Fibroblast of peridontal ligament (primary cell): ENCODE measurements around the gene IL4I1.
"Not testable (repeated sequence)": the region's sequence is repeated elsewhere in the genome, so short reads cannot be mapped to it uniquely, and the experiment has no call there.

ENCODE experiments used
- DNase-seq: peaks from one replicate; pipeline ENCODE4 v3.0.0-alpha.2; 2010; ENCODE audit errors: extremely low read depth

The IL4I1 gene

GRCh38 chr19:49896863-49897621 lies at the start of gene IL4I1:
Gene IL4I1 (minus strand): TSS chr19:49896887. CDS start chr19:49896160, 727 bp downstream.
- DNase-seq = peak; percentile 17

- no peak for DNase-seq
Measured at GRCh38 chr19:49946415-49946814, 49.7 kb upstream of the IL4I1 start.

- DNase-seq = not testable (repeated sequence)
Measured at GRCh38 chr19:49944567-49944966, 47.9 kb upstream of the IL4I1 start.

GRCh38 chr19:49940482-49940791 lies 43.8 kb upstream of the IL4I1 start:
- no peak for DNase-seq

DNA sequence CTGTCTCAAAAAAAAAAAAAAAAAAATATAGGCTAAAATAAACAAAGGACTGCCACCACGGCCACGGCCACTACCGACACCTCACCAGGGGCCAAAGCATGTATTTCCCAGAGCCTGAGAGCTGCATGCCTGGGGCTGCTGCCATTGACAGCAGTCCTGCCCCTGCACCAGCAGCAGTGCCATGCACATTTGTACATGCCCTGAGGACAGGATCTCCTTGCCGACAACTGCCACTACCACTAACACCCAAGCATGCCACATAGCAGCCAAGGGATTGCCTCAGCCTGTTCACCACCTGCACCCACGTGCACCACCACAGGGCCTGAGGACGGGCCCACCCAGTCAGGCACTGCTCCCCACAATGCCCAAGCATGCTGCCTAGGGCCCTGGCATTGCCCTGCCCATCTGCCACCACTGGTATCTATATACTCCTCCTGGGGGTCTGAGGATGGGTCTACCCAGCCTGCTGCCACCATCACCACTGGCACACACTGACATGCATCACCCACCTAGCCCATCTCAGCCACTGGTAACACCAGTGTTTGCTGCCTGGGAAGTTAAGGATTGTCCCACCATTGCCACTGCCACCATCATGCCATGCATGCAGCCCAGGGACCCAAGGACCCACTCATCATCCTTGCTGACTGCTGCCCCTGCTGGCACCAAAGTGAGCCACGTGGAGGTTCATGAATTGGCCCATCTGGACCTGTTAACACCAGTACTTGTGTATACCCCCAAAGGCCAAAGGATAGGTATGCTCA lies 43.2 kb upstream of the IL4I1 start:
- no peak for DNase-seq

GRCh38 chr19:49938662-49939061 lies 42.0 kb upstream of the IL4I1 start:
- DNase-seq = no peak

GRCh38 chr19:49937750-49938381 lies 41.2 kb upstream of the IL4I1 start:
- DNase-seq = peak; percentile 68

DNA sequence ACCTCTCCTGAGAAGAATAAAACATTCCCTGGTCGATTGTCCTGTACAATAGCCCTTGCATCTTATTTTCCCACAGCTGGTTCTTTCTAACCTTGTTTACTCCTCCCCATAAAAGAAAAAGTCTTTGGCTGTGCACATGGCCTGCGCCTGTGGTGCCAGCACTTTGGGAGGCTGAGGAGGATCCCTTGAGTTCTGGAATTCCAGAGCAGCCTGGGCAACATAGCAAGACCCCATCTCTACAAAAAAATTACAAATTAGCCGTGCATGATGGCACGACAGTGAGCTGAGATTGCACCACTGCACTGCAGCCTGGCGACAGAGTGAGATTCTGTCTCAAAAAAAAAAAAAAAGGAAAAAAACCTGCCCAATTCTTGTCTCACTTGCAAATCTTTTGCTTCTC lies 39.9 kb upstream of the IL4I1 start:
- no peak for DNase-seq

DNA sequence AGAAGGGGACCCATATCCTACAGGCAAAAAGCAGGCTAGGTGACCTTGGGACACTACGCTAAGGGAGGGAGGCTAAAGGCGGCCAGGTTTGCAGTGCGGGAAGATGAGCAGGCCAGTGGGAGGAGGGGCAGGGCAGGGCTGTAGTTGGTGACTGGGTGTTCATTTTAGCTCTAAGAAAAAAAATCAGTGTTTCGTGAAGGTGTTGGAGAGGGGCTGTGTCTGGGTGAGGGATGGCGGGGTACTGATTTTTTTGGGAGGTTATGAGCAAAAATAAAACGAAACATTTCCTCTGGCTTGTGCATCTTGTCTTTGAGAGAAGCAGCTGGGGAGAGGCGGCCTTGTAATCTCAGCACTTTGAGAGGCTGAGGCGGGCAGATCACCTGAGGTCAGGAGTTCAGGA lies 37.0 kb upstream of the IL4I1 start:
- DNase-seq = no peak

DNA sequence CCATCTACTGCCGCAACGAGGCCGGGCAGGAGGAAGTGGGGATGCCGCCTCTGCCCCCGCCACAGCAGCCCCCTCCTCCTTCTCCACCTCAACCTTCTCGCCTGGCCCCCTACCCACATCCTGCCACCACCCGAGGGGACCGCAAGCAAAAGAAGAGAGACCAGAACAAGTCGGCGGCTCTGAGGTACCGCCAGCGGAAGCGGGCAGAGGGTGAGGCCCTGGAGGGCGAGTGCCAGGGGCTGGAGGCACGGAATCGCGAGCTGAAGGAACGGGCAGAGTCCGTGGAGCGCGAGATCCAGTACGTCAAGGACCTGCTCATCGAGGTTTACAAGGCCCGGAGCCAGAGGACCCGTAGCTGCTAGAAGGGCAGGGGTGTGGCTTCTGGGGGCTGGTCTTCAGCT lies 36.0 kb upstream of the IL4I1 start:
- DNase-seq = no peak

- DNase-seq = no peak
Measured at GRCh38 chr19:49932041-49932451, 35.4 kb upstream of the IL4I1 start.

GRCh38 chr19:49931293-49932040 lies 34.8 kb upstream of the IL4I1 start:
- no peak for DNase-seq

DNA sequence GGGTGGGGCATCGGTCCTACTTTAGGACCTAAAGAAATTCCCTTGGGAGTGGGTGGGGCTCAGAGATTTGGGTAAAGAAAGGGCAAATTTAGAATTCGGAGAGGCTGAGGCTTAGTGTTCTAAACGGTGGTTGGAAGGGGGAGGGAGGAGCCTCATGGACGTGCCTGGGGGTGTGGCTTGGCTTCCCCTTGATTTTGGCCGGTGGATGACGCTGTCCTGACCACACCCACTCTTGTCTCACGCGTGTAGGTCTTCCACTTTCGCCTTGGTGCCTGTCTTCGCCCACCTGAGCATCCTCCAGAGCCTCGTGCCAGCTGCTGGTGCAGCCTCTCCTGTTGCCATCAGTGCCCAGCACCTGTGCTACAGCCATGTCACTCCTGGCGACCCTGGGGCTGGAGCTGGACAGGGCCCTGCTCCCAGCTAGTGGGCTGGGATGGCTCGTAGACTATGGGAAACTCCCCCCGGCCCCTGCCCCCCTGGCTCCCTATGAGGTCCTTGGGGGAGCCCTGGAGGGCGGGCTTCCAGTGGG lies 33.9 kb upstream of the IL4I1 start:
- DNase-seq = no peak

GRCh38 chr19:49929611-49930482 lies 33.2 kb upstream of the IL4I1 start:
- DNase-seq = peak; percentile 96

DNA sequence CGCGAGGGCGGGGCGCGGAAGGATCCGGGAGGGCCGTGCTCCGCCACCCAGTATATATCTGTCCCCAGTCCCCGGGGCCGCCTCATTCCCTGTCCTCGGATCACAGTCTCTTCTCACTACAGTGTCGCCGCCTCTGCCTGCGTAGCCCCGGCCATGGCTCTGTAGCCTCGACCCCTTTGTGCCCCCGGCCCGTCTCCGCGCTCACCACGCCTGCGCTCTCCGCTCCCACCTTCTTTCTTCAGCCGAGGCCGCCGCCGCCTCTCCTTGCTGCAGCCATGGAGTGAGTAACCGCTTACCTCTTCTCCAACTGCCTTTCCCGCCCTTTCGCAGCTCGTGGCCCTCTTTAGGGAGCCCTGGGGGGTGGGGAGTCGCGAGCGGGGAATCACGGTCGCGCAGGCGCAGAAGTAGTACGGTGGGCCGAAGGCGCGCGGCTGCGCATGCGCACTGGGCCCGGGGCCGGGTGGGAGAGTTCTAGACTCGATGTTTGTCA lies 32.5 kb upstream of the IL4I1 start, which contains the start of the genes ATF5 and NUP62:
ATF5 (plus strand) TSS at position 85 of the 490 bp plus-strand sequence. CDS start 1,646 bp downstream, outside the sequence.
NUP62 (minus strand) TSS at position 384 of the 490 bp plus-strand sequence. CDS start 19,697 bp downstream, outside the sequence.
- DNase-seq = peak; percentile 81

- DNase-seq = no peak
Measured at GRCh38 chr19:49927526-49928264, 31.0 kb upstream of the IL4I1 start.

- no peak for DNase-seq
Measured at GRCh38 chr19:49926515-49926914, 29.8 kb upstream of the IL4I1 start.

GRCh38 chr19:49925486-49925885 lies 28.8 kb upstream of the IL4I1 start:
- DNase-seq = no peak

GRCh38 chr19:49924881-49925210 lies 28.2 kb upstream of the IL4I1 start:
- DNase-seq = not testable (repeated sequence)
